ENCODE measurements around the gene CYFIP2.
"Not testable (repeated sequence)": the region's sequence is repeated elsewhere in the genome, so short reads cannot be mapped to it uniquely, and the experiment has no call there.

Gene CYFIP2

GRCh38 chr5:157390551-157391297 is 124.8 kb downstream of the CYFIP2 start:
- peak; percentile 91 for DNase-seq

- DNase-seq: no peak
Observed at GRCh38 chr5:157398305-157398704, 132.4 kb downstream of the CYFIP2 start.

GRCh38 chr5:157400741-157401495 is 135.0 kb downstream of the CYFIP2 start:
- peak; percentile 49 for DNase-seq

GRCh38 chr5:157415838-157416237 is 149.9 kb downstream of the CYFIP2 start:
- DNase-seq: no peak

- not testable (repeated sequence) for DNase-seq
Observed at GRCh38 chr5:157419521-157419920, 153.6 kb downstream of the CYFIP2 start.

- DNase-seq: not testable (repeated sequence)
Observed at GRCh38 chr5:157429920-157430319, 164.0 kb downstream of the CYFIP2 start.

- DNase-seq: peak; percentile 77
Observed at GRCh38 chr5:157431544-157432200, 165.7 kb downstream of the CYFIP2 start.

GRCh38 chr5:157434096-157434495 is 168.2 kb downstream of the CYFIP2 start:
- DNase-seq: no peak

GRCh38 chr5:157443041-157443549 is 177.2 kb downstream of the CYFIP2 start:
- DNase-seq: peak; percentile 79

- DNase-seq: no peak
Observed at GRCh38 chr5:157444224-157444623, 178.3 kb downstream of the CYFIP2 start.
